Frontal cortex (tissue), 4 donors: ENCODE data around the gene PAX8. TPM values are rescaled to one million over a fixed set of nuclear protein-coding genes. Genes with fewer than 3 reads are reported as not detected.
A peak's percentile ranks its signal among the peaks of the same experiment; 100 is the strongest.

Experiments used
- DNase-seq, 2 donors: peaks; one replicate each; pipeline ENCODE4 v3.0.0; 2012; ENCODE audit warnings: low spot score in 2 of 2
- FAIRE-seq: peaks from 2 replicates; lab custom pipeline; 2012; peaks lifted over from hg19 to GRCh38; lab: Jason Lieb, UNC
- total RNA-seq: library from RNA; depleted of rRNA; stranded (reverse); fragments of >200 nt; gene quantifications from one replicate; pipeline ENCODE4 v1.2.3, GENCODE V29; 2014
- donor health status: control.
- donor health status: control.
- donor health status: control.

The PAX8 gene
- total RNA-seq, 1 donor from 2014 or later = under 0.01 TPM

DNA sequence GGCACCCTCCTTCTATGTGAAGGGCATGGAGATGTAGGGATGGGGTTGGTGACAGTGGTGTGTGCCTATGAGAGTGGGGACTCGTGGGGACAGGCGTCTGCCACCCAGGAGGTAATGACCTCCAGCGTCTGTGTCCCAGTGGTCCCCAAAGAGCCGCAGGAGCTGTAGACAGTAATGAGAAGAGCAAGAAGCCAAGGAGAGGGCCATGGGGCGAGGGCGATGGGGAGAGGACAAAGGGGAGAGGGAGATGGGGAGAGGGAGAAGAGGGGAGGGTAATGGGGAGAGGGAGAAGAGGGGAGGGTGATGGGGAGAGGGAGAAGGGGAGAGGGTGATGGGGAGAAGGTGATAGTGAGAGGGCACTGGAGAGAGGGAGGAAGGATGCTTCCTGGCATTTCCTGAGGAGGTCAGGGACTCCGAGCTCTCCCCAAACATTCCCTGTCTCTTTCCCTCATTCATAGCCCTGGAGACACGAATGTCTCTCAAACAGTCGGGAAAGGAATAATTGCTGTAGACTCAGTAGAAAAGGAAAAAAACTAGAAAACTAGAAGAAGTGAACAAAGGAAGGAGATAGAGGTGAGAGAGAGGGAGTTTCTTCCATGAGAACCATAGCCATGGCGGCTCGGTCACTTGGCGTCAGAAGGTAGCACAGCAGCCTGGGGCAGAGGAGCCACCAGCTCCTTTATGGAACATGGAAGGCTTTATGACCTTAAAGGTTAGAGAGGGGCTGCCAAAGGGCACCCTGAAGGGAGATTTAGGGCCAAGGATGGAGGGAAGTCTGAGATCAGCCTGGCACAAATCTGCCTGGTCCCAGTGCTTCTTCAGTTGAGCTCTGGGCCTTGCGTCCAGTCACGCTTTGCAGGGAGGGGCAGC, 65.4 kb downstream of the PAX8 start:
- FAIRE-seq = no peak

DNA sequence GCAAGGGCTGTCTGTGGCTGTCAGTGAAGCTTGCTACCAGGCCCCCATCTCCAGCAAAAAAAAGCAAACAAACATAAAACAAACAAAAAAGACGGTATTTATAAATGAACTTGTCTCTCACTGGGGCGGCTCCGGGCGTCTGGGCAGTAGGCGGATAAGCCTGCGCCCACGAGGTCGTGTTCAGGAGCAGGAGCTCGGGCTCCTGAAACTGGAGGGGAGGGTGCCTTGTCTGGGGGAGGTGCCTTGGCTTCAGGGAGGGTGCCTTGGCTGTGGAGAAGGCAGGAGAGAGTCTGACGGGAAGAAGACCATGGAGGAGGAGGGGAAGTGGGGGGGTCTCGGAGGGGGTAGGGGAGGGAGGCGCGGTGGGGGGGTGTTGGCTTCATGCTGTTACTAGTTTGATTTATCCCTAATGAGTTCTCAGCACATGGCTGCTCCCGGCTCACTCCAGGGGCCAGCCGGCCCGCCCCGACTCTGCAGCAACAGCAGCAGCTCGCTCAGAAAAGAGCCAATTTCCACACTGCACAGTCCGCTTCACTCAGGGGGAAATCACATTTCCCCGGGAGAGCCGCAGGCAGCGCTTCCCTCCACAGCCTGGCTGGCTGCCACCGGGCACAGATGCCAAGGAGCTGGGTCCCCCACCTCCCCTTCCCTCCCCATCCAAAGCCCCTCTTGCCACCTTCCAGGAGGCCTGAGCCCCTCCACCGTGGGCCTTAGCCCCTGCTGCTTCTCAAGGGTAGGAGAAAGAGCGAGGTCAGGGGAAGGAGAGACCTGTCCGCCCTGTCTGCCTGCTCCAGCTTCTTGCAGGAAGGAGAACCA, 66.3 kb downstream of the PAX8 start:
- FAIRE-seq (no peak), DNase-seq (no peak)

More for the DNA sequence above, 65.4 kb downstream of the PAX8 start:
- no peak for DNase-seq

DNA sequence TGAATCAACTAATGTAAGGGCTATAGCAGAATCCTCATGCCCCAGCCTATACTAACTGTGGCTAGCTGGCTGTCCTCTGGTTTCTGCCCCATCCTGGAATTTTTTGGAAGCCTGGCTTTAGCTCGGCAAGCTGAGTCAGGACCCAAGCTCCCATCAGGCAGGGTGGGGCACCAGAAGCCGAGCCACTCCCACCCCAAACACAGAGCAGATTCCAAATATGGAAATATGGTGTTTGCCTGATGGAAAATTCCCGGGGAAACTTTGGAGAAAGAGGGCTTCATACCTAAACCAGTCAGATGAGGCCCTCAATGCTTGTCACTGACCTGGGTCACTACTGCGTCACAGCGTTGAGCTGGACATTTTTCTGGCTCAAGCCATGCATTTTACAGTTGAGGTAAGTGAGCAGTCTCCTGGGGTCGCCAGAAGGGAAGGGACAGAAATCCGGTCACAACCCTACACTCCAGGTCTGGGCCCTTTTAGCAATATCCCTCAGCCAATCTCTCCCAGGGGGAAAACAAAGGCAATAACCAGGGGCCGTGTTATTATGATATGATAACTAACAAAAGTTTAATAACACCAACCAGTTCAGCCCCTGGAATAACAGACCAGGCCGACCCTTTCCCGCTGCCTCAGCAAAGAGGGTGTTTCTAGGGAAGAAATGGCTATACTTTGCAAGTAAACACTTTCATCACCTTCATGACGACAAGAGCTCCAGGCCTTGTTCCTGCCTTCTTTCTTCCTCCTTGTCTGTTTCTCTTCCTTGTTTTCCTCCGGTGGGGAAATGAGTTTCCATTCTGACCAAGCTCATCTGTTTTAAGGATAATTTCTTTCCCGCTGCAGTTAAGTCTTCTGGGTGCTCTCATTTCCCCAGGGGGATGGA, 67.3 kb downstream of the PAX8 start:
- DNase-seq (no peak), FAIRE-seq (no peak)

DNA sequence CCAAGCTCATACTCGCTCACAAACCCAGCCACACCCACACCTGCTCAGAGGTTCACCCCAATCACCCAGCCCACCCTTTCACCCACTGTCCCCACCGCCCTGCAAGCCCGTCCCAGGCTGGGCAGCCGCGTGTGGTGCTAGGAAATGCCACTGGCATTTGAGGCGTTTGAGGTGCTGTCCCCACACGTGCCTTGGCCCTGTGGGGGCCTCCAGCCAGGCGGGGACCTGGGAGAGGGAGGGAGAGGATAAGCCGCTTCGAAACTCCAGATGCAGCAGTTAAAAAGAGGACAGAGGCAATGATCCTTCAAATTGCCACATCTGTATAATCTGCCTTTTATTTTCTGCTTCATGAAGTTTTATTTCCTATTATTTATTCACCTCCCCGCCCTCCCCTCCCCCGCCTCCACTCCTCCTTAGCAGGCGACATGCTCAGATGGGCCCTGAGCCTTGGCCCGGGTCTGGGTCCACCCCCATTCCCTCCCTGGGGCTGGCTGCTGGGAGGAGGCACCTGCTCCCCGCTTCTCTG, 69.0 kb downstream of the PAX8 start:
- DNase-seq (no peak), FAIRE-seq (no peak)

DNA sequence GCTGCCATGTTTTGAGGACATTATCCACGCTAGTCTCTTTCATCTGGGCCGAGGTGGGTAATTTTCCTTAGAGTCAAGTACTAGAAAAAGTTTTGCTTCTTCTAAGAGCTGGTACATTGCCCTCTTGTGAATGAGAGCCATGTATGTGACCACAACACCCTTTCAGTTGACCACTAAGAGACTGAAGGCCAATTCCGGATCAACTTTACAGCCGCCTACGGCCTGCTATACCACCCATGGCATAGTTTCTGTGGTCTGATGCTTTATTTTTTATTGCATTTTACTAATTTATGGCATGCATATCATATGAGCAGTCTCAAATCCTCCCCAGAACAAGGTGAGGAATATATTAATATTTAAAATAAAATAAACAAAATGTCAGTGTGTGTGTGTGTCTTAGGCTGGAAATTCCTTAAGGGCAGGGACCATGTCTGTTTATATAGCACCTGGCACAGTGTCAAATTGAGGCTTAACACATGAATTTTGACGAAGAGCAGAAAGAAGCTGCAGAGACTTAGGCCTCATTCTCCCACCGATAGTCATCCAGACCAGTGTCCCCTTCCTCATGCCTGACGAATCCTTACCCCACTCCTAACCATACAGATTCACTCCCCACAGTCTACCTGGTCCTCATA, 69.6 kb downstream of the PAX8 start:
- no peak for DNase-seq
- FAIRE-seq = no peak

DNA sequence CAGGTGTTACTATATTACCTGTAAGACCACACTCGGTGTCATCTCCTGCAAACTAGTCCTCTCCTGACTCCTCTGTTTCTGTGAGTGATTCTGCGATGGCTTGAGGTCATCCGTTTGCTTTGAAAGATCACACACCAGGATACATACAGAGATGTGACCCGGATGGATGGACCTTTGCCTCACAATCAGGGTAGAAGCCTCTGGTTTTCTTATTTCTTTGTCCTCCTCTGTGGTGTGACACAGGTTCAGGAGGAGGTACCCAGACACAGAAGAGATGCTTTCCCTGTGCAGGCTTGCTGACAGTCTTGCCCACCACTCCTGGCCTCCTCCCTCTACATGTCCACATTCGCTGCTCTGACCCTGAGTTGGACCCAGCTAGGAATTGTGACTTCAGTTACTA, 70.3 kb downstream of the PAX8 start:
- FAIRE-seq (no peak), DNase-seq (no peak)

DNA sequence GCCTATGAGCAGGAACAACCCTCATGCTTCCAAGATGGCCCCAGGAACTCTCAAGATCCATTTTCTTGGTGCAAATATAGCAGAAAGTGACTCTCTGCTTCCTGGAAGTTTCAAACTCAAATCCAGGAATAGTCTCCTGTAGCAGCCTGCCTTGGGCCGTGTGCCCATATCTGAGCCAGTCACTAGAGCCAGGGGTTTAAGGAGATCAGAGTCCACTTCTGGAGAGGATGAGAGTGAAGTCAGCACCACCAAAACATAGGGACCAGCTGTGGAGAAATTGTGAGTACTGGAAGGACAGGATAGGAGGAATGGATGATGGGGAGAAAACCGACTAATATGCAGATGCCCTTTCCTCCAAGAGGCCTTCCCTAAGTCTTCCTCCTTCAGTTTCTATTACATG, 71.7 kb downstream of the PAX8 start:
- FAIRE-seq (no peak), DNase-seq (no peak)

DNA sequence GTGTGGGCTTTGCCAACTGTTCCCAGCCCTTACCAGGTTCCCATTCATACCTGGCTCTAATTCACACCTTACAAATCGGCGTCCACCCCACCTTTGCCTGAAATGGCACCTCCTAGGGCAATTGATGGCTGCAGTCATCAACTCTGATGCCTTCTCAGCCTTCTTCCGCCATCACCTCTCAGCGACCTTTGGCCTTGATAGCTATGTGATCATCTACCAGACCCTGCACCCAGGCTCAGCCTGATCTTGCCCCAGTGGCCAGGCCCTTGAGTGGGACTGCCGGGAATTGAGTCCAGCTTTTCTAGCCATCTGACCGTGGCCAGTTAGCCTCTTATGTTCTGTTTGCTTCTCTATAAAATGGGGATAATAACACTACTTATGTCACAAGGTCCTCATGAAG, 72.5 kb downstream of the PAX8 start:
- no peak for FAIRE-seq
- no peak for DNase-seq

DNA sequence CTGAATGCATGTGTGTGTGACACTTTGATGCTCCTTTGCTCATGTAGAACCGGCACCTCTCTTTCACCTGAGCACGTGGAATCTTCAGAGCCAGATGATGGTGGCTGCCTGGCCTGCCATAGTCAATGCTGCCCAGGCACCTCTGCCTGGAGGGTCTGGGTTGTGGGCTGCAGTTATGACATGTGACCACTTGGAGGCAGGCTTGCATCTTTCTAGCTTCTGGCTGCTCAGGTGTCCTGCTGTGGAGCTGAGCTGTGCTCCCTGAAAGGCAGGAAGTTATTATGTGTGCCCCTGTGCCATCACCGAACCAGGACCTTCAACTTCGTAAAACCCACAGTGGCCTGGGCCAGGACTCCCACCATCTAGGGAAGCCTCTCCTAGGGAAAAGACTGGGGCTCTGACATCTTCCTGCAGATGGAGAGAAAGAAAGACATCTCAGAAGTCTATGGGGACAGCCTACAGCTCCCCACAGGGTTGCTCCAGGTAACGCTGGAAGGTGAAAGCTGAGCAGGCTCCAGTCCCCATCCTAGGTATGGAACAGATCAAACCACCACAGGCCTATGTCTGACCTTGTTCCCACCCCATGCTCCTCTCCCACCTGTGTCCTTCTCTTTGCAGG, 74.7 kb downstream of the PAX8 start:
- no peak for FAIRE-seq

DNA sequence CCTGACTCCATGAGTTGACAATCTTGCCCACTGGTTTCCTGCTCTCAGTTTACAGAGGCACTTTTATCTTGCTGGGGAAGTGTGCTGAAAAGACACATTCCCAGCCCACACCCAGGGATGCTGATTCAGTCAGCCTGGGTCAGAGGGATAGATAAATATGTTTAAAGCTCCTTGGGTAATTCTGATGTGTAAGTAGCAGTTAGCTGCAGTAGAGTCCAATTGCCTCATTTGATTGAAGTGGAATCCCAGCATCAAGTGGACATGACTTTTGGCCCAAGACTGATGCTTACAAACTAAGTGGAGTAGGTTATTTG, 75.5 kb downstream of the PAX8 start:
- DNase-seq = no peak

More for the DNA sequence above, 74.7 kb downstream of the PAX8 start:
- DNase-seq = peak; percentile 67 to 81

DNA sequence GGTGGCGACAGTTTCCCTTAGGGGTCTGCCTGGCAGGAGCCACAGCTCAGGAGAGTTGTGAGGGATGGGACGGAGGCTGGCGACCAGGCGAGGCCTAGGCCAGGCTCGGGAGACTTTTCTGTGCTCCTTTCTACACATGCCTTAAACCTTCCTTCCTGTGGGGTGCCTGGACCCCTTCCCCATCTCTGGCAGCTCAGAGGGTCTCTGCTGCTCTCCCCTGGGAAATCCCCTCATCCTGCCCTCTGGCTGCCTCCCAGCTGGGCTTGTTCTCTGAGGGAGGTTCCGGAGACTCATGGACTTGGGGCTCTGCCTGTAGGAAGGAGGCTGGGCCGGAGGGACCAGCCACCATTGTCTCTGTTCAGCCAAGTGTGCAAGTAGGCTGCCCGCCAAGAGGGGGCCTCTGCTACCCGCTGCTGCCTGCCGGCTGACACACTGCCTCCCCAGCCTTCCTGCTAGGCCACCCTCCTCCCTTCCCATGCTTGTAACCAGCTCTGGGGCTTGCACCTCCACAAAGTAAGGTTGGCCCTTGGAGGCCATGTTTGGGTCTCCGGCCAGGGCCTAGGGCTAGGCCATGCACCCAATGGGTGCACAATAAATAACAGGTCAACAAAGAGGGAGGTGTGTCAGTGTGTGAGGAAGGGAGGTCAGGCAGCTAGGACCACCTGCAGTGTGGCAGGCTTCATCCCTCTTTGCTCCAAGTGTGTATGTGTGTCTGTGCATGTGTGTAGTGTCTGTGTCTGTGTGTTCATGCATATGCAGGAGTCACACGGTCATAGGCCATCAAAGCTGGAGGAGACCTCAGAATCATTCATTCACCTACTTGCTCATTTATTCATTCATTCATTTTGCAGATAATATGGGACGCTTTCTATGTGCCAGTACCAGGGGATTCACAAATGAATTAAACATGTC, 76.2 kb downstream of the PAX8 start:
- FAIRE-seq (no peak), DNase-seq (no peak)

More for the DNA sequence above, 75.5 kb downstream of the PAX8 start:
- FAIRE-seq = no peak

DNA sequence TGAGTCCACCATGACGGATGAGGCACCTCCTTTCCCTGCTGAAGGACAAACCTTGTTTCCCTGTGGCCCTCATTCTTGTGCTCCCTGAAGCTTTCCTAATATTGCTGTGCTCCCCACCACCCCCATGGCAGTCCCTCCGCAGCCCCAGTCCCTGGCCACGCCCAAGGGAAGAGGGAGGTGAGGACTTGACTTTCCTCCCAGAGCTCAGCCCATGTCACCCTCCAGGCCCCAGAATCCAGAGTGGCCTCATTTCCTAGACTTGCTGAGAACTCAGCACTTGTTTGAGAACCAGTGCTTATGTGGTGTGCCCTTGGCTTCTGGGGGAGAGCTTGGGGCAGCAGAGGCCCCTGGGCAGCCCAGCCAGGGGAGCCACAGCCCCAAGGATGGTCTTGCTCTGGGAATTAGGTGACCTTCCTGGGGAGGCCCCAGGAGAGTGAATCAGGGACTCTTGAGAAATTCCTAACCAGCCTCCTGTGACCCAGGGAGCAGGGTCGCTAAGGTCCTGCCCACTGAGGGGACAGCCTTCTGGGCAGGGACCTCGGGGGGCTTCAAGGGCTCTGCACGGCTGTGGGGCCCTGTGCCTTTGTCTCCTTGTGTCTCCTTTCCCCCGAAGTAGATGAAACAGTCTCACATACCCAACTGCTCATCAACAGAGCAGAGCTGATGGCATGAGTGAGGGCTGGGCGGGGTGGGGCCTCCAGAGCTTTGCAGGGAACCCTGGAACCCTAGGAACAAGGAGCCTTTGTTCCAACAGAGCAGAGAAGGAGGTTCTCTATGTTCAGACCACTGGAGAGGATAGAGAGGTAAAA, 77.0 kb downstream of the PAX8 start:
- DNase-seq (no peak), FAIRE-seq (no peak)

DNA sequence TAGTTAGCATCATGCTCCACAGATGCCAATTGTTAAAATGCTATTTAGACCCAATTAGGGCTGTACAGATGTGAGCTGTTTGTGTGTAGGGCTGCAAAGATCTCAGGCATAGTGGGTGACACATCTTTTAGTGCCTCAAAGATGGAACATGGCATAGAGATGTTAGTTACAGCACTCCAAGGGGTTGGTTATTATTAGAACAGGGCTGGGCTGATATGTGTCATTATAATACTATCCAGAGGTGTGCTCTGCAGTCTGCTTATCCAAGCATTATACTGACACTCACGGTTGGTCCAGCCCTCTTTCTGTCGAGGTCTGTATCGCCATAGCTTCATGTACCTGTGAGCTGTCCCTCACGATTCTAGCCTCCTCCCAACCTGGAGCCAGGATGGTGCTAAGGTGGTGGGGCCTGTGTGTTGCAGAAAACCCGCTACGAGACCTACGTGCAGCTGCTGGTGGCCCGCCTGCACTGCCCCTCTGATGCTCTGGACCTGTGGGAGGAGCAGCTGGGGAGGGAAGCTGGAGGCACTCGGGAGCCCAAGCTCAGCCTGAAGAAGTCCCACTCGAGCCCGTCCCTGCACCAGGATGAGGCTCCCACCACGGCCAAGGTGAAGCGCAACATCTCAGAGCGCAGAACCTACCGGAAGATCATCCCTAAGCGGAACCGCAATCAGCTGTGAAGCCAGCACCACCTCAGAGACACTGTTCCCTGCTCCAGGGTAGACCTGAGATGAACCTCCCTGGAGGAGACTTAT, 77.8 kb downstream of the PAX8 start:
- FAIRE-seq = no peak
- no peak for DNase-seq

DNA sequence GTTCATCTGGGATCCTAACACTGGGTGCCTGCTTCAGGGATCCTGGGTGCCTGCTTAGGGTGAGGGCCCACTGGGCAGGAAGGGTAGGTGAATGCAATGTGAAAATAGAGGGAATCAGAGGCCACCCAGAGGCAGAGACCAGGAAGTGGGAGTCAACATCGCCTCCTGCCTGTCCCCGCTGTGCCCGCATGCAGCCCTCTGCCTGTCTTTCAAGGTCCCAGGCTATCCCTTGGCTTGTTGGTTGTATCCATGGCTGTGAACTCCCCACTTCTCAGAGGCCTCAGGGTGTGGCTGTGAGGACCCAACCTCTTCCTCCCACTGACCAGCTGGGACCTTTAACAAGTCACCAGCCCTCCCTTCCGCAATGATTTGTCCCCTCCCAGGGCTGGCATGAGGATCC, 78.5 kb downstream of the PAX8 start:
- no peak for DNase-seq
- FAIRE-seq = no peak

DNA sequence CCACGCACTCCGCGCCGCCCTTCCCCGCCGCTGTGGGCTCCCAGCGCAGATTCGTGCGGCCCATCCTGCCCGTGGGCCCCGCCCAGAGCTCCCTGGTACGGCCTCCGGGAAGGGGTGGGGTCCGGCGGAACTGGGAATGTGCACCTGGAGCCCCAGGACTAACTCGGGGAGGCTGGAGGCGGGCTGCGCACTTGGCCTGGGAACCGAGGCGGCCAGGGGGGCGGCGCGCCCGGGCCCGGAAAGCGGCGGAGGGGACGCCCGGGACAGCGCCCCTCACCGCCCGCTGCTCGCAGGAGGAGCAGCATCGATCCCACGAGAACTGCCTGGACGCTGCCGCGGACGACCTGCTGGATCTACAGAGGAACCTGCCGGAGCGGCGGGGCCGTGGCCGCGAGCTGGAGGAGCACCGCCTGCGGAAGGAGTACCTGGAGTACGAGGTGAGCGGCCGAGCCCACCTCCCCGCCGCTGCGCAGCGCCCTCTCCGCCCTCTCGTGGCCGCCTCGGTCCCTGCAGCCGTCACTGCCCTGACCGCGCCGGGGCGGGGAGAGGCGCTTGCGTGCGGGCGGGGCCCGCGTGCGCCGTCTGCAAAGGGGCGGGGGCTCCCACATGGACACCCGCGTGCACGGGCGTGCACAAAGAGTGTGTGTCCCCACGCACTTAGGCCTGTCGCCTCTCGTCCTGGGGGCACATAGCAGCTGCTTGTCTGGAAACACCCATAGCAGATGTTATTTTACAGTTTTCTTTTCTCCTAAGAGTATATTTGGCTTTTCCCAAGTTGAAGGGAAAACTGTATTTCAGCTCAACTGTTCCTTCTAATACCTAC, 79.7 kb downstream of the PAX8 start:
- DNase-seq = peak; percentile 80 to 89
- no peak for FAIRE-seq
